HK-2 (cell line): Measurements from ENCODE around the gene DOCK3.
"Not testable (repeated sequence)": the region's sequence is repeated elsewhere in the genome, so short reads cannot be mapped to it uniquely, and the experiment has no call there.

Experiments
- DNase-seq: peaks from one replicate; pipeline ENCODE4 v3.0.0-alpha.2; 2018; ENCODE audit not compliant: unreplicated experiment

The DOCK3 gene

GRCh38 chr3:51102396-51102795, 427.7 kb downstream of the DOCK3 start:
- DNase-seq: no peak

DNA sequence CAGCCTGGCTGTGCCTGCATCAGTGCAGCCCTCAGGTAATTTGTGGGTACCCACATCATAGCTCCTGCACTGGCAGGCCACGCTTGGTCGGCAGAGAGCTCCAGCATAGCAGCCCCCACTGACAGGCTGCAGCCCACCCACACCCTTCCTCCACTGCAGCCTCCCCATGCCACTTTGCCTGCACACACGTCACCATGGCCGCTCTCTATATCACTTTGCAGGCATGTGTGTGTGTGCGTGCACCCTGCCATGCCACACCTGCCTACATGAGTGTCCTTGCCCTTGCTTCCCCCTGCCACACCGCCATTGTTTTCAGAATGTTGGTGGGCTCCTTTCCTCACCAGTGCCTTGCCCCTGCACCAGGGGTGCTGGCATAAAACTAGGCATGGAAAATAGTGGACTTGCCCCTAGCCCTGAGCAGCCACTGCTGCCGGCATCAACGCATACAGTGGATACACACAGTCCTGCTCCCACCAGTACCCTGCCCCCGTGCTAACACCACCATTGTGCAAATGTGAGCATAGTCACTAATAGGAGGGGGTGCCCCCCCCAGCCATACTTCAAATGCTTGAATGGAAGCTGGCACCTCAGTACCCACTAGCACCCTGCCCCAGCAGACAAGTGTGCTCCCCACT, 431.6 kb downstream of the DOCK3 start:
- DNase-seq: no peak

DNA sequence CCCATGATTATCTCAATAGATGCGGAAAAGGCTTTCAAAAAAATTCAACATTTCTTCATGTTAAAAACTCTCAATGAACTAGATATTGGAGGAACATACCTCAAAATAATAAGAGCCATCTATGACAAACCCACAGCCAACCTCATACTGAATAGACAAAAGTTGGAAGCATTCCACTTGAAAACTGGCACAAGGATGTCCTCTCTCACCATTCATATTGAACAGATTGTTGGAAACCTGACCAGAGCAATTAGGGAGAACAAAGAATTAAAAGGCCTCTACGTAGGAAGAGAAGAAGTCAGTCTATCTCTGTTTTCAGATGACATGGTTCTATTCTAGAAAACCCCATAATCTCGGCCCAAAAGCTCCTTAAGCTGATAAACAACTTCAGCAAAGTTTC, 435.9 kb downstream of the DOCK3 start:
- no peak for DNase-seq

GRCh38 chr3:51122944-51123343, 448.2 kb downstream of the DOCK3 start:
- no peak for DNase-seq

DNA sequence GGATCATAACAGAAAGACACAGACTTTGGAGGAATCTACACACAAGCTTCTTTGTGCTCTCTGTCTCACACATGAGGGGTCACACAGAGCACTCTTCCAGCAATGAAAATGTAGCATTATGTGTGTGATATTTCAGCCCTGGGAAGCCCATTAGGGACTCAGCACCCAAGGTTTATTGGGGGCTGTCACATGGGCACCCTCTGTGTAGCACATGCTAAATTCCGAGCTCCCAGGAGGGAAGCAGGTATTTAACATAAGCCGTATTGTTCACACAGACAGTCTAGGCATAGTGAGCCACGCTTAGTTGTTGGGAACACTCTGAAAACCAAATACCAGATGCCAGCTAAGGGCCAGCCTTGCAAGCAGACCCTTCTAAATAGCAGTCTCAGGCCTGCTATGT, 448.8 kb downstream of the DOCK3 start:
- DNase-seq: no peak

DNA sequence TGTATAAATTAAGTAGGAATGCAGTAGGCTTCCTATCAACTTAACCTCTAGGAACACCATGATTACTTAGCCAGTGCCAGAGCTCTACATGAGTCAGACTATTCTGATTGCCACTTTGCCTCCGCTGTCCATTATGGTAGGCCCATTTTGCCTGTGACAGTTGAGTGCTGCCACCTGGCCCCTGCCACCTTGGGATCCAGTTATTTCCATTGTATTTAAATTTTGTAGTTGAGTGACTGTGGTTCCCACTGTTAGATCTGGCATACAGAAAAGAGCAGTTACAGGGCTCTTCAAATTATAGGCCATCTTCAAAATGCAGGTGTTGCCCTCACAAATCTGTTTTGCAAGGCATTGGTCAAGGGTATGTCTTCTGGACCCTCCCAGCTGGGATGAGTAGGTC, 456.9 kb downstream of the DOCK3 start:
- not testable (repeated sequence) for DNase-seq

DNA sequence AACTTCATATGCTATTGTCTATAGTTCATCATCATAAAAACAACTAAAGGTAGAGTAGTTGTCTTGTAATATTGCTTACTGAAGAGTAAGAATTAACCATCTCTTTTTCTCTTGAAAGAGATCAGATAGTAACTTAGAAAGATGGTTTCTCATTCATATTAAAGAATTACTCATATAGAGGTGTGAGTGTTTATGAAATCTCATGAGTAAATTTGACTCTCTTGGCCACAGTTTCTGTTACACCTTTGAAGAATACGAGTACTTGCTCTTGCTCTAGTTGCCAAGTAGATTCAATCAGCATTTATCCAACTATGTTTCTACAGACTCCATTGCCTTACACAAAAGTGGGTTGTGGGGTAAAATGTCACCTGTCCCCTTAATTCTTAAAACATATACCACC, 463.0 kb downstream of the DOCK3 start:
- DNase-seq: no peak

GRCh38 chr3:51139616-51140015, 464.9 kb downstream of the DOCK3 start:
- no peak for DNase-seq

- DNase-seq: no peak
Observed at GRCh38 chr3:51141573-51141972, 466.8 kb downstream of the DOCK3 start.

GRCh38 chr3:51145811-51146585, 471.3 kb downstream of the DOCK3 start:
- no peak for DNase-seq

- DNase-seq: no peak
Observed at GRCh38 chr3:51146781-51147180, 472.1 kb downstream of the DOCK3 start.

DNA sequence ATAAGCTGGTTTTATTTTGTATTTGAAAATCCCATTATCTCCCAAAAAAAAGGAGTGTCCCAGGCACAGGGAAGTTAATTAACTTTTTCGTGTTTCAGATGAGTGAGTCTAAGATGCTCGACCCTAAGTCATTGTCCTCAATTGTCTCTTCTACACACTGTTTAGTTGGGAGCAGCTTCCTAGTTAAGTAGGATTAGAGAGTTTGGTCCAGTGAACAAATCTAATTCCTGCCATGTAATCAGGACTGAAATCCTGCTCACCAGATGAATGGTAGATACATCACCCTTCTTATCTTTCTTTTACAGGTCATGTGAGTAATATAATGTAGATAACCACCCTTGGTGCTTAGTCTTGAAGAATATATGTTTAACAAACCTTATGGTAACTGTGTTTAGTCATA, 481.4 kb downstream of the DOCK3 start:
- no peak for DNase-seq

- no peak for DNase-seq
Observed at GRCh38 chr3:51163051-51163450, 488.3 kb downstream of the DOCK3 start.

DNA sequence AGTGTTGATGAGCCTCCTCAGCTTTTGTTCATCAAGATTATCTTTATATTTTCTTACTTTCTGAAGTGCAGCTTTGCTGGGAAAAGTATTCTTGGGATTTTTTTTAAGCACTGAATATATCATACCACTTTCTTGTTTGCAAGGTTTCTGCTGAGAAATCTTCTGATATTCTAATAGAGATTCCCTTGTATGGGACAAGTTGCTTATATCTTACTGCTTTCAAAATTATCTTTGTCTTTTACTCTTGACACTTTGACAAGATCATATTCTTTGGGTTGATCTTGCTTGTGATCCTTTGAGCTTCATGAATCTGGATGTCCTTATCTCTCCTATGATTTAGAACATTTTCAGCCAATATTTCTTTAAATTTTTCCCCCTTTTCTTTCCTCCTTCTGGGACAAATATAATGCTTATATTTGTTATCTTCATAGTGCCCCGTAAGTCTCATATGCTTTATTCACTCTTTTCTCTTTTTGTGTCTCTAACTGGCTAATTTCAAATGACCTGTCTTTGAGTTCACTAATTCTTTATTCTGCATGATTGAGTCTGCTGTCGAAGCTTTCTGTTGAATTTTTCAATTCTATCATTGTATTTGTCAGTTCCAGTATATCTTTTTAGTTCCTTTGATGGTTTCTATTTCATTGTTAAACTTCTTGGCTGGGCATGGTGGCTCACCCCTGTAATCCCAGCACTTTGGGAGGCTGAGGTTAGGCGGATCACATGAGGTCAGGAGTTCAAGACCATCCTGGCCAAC, 499.0 kb downstream of the DOCK3 start:
- DNase-seq: no peak

DNA sequence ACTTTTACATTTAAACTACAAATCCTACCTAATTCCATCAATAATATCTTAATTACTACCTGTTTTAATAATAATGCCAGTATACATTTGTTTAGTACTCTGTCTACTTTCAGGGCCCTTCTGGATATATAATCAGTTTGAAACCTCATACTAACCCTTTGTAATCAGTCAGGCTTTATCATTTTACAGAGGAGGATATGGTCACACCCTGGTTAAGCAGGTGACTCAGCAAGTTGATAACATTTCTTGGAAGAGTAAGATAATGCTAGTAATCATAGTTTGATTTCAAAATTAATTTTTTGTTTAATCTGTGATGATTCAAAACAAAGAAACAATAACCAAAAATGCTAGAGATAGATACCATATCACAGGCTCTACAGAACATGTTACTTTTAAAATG, 502.2 kb downstream of the DOCK3 start:
- no peak for DNase-seq

DNA sequence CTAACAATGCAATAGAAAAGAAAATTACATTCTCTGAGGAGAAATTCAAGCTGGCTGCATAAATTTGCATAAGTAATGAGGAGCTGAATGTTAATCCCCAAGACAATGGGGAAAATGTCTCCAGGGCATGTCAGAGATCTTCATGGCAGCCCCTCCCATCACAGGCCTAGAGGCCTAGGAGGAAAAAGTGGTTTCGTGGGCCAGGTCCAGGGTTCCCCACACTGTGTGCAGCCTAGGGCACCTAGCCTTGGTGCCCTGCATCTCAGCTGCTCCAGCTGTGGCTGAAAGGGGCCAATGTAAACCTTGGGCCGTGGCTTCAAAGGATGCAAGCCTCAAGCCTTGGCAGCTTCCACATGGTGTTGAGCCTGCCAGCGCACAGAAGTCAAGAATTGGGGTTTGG, 511.7 kb downstream of the DOCK3 start:
- not testable (repeated sequence) for DNase-seq

DNA sequence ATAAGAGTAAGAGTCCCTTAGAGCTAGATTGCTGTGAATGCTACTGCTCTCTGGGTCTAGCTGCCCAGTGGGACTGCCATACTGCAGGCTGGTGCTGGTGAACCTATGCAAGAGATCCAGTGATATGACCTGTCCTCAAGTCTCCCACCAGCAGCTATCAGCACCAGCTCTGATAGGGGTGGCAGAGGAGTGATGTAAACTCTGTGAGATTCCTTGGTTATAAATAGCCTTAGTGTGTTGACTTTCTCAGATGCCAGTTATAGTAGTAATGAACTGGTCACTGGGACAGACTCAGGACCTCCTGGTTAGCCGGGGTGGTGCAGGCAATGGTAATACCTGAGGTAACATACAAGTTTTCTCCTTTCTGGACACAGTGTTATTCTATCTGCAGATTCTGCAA, 515.5 kb downstream of the DOCK3 start:
- DNase-seq: no peak

GRCh38 chr3:51190827-51191226, 516.1 kb downstream of the DOCK3 start:
- no peak for DNase-seq

GRCh38 chr3:51191768-51192167, 517.0 kb downstream of the DOCK3 start:
- DNase-seq: no peak

- no peak for DNase-seq
Observed at GRCh38 chr3:51198477-51198876, 523.8 kb downstream of the DOCK3 start.

- DNase-seq: not testable (repeated sequence)
Observed at GRCh38 chr3:51199296-51199695, 524.6 kb downstream of the DOCK3 start.

DNA sequence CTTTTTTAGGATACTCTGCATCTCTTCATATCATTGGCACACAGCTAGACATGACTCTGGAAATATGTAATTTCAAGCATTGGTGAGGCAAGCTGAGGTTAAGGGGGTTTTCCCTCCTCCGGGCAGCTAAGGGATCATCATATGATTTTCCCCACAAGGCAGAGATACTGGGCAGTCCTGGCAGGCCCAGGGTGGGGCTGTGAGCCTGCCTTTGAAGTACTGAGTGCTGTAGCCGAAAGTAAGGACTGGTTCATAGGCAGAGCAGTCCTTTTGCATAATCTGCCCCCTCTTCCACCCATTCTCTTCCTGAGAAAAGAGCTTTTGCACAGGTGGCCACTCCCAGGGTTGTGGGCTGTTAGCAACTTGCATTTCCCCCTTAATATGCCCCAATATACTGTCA, 541.6 kb downstream of the DOCK3 start:
- no peak for DNase-seq

GRCh38 chr3:51221959-51222358, 547.2 kb downstream of the DOCK3 start:
- DNase-seq: no peak
